ENCODE measurements around the gene HIF3A. TPM values are rescaled to one million over a fixed set of nuclear protein-coding genes. Genes with fewer than 3 reads are reported as not detected.

Gene HIF3A
- total and polyA plus RNA-seq, 8 donors: 17.6 to 235 (median 102) TPM

- Histone ChIP-seq H3K4me3 (no peak overlapping the region), H3K9me3 (no peaks in the 10 kb centered on the region), H3K27me3 (peaks cover 0 to 9% (median 0%) of the 10 kb centered on the region in 3 donors), H3K27ac (no peak overlapping the region), H3K36me3 (no peaks in the 10 kb centered on the region), H3K4me1 (peaks cover 0 to 11% (median 6%) of the 10 kb centered on the region in 4 donors)
- intact Hi-C loops (cut with DNase I; ENCODE audit: low total_unique reads): loop anchor here (5.0 kb wide), 1 partner anchor 213 kb away; no protein-coding TSS in a partner anchor
- TF ChIP-seq EP300 (IDR thresholded peaks at IDR 0.05): no peak
- no peak for TF ChIP-seq CTCF (IDR thresholded peaks at IDR 0.05)
- TF ChIP-seq POLR2AphosphoS5 (IDR thresholded peaks at IDR 0.05): no peak
- no peak for TF ChIP-seq POLR2A (IDR thresholded peaks at IDR 0.05)
- 82 to 91% (median 87%) methylated on average over 7 of the region's 7 CpGs for WGBS, 5 donors
- no peak for DNase-seq
Observed at GRCh38 chr19:46279177-46279576, 17.7 kb upstream of the HIF3A start.

GRCh38 chr19:46283771-46284170, 13.1 kb upstream of the HIF3A start:
- 57 to 84% (median 75%) methylated on average over 4 of the region's 4 CpGs for WGBS, 5 donors
- H3K36me3 ChIP-seq: no peaks in the 10 kb centered on the region

GRCh38 chr19:46284635-46285034, 12.2 kb upstream of the HIF3A start:
- no peaks in the 10 kb centered on the region for H3K27me3 ChIP-seq
- TF ChIP-seq CTCF (IDR thresholded peaks at IDR 0.05) (no peak), POLR2A (IDR thresholded peaks at IDR 0.05) (no peak), POLR2AphosphoS5 (IDR thresholded peaks at IDR 0.05) (no peak), EP300 (IDR thresholded peaks at IDR 0.05) (no peak)
- no peak for DNase-seq
- no peaks in the 10 kb centered on the region for H3K36me3 ChIP-seq
- no peak overlapping the region for H3K27ac ChIP-seq
- intact Hi-C loops (cut with DNase I; ENCODE audit: low total_unique reads): no loop called here
- H3K9me3 ChIP-seq: peaks cover 0 to 4% (median 2%) of the 10 kb centered on the region in 4 donors
- peaks cover 0 to 19% (median 9%) of the 10 kb centered on the region in 4 donors for H3K4me1 ChIP-seq
- WGBS, 5 donors: 60 to 86% (median 78%) methylated on average over 9 of the region's 9 CpGs
- no peak overlapping the region for H3K4me3 ChIP-seq

More at GRCh38 chr19:46283771-46284170, 13.1 kb upstream of the HIF3A start:
- H3K4me3 ChIP-seq: no peak overlapping the region
- peak overlapping the region in 2 of 5 donors; percentile 24 to 39 for H3K27ac ChIP-seq
- no peaks in the 10 kb centered on the region for H3K9me3 ChIP-seq
- TF ChIP-seq EP300 (IDR thresholded peaks at IDR 0.05) (no peak), POLR2AphosphoS5 (IDR thresholded peaks at IDR 0.05) (peak in 2 of 3 donors; percentile 8 to 12), CTCF (IDR thresholded peaks at IDR 0.05) (no peak)
- no peak for DNase-seq
- peaks cover 0 to 7% (median 0%) of the 10 kb centered on the region in 3 donors for H3K27me3 ChIP-seq
- H3K4me1 ChIP-seq: peaks cover 0 to 11% (median 6%) of the 10 kb centered on the region in 4 donors
- intact Hi-C loops (cut with DNase I; ENCODE audit: low total_unique reads): no loop called here

- no peak overlapping the region for H3K4me3 ChIP-seq
- peaks cover 0 to 15% (median 8%) of the 10 kb centered on the region in 4 donors for H3K4me1 ChIP-seq
- H3K36me3 ChIP-seq: no peaks in the 10 kb centered on the region
- peaks cover 0 to 13% (median 12%) of the 10 kb centered on the region in 4 donors for H3K9me3 ChIP-seq
- no peak for DNase-seq
- intact Hi-C loops (cut with DNase I; ENCODE audit: low total_unique reads): no loop called here
- no peak overlapping the region for H3K27ac ChIP-seq
- TF ChIP-seq POLR2A (IDR thresholded peaks at IDR 0.05) (no peak), EP300 (IDR thresholded peaks at IDR 0.05) (no peak), POLR2AphosphoS5 (IDR thresholded peaks at IDR 0.05) (no peak), CTCF (IDR thresholded peaks at IDR 0.05) (no peak)
- H3K27me3 ChIP-seq: no peaks in the 10 kb centered on the region
- WGBS, 5 donors: 59 to 75% (median 72%) methylated on average over 7 of the region's 7 CpGs
Observed at GRCh38 chr19:46287585-46287984, 9.3 kb upstream of the HIF3A start.

Measured in stomach (tissue), 9 donors.